Ramos (cell line): ENCODE results near the gene COL25A1.
"Not testable (repeated sequence)": the region's sequence is repeated elsewhere in the genome, so short reads cannot be mapped to it uniquely, and the experiment has no call there.

Experiments used
- in situ Hi-C: fragments of 300-500 bp; cut with MboI; formaldehyde crosslinking; loops from one replicate; pipeline ENCODE4 v1.14.3; 2022; ENCODE audit warnings: low sequenced_read_pairs; ENCODE audit not compliant: unreplicated experiment

COL25A1 gene

DNA sequence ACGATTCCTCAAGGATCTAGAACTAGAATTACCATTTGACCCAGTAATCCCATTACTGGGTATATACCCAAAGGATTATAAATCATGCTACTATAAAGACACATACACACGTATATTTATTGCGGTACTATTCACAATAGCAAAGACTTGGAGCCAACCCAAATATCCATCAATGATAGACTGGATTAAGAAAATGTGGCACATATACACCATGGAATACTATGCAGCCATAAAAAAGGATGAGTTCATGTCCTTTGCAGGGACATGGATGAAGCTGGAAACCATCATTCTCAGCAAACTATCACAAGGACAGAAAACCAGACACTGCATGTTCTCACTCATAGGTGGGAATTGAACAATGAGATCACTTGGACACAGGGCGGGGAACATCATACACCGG lies 368.5 kb downstream of the COL25A1 start:
- in situ Hi-C loops, result not testable (repeated sequence)

DNA sequence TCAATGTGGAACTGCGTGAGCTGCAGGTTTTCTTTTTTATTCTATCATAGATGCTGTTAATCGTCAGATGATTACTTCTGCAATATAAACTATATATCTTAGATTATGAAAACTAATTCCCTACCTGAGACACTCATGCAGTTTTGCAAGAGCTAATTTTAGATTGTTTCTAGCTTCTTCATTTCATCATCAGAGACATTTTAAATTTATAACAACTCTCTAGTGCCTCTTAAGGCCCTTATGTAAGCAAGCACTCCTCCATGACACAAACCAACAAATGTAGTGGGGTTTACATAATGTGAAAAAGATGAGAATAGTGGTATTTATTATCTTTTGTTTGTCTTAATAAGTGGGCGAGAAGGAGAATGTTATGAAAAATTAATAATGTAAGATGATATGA lies 369.4 kb downstream of the COL25A1 start:
- in situ Hi-C loops, result no loop called here

DNA sequence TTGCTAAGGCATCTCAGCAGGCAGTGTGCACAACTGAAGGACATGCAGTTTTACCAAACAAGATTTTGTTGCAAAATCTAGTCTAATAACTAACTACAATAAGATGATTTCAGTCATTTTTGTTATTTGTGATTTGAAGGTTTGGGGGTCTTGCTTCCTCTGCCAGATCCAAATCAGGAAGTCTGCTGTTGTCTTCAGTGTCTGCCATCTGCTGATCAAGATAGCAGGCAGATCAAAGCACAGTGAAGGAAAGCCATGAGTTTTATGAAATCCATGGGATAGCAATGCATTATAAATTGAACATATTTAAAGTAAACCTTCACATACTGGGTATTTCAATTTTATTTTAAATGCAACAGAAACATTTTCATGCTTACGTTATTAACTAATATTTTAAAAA lies 370.5 kb downstream of the COL25A1 start:
- in situ Hi-C loops, result no loop called here

DNA sequence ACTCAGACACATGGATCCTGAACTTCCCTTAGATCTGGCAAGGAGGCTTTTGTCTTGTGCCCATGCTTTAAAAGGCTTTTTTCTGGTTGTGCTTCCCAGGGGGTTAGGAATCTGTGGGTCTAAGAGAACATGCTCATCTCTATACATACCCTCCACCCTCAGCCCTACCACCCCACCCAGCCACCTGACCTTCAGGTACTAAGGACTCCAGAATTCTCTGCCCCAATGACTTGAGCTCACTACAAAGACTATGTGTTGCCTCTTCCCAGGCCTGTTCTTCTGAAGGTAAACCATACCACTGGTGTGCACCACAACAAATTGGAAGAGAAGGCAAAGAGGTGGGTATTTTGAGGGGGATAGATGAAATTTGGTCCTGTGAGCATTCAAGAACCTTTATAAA lies 372.3 kb downstream of the COL25A1 start:
- in situ Hi-C loops, result no loop called here

DNA sequence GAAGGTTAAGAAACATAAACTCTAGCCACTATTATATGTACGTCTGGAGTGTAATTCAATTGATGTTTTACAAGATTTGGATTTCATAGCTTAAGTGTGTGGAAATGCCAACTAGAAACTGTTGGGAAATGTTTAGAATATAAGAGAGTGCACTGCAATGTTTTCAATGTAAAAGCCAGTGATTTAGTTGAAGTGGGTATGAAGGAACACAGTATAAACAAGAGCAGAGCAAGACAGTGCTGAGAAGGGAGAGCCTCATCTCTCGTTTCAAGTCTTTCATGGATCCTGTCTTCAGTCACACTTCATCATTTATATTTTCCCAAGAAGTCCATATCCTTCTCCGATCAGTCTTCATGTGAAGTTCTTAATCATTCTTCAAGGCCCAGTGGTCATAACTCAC lies 375.7 kb downstream of the COL25A1 start:
- in situ Hi-C loops, result no loop called here

DNA sequence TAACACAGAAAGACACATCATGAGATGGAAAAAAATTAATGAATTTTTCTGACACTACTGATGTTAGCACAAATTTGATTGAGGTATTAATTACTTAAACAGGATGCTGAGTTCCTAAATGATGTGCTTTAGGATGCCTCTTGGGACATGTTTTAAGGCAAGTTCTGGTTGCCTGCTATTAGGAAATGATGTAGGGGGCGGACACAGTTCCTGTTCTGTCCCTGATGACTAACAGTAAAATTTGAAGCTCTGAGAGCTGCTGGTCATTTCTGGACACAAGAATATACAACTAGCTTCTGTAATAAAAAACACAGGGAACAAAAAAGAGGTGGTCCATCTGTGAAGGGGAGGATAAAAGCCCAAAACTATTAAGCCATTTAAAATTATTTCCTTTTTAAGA lies 376.4 kb downstream of the COL25A1 start:
- in situ Hi-C loops, result no loop called here

DNA sequence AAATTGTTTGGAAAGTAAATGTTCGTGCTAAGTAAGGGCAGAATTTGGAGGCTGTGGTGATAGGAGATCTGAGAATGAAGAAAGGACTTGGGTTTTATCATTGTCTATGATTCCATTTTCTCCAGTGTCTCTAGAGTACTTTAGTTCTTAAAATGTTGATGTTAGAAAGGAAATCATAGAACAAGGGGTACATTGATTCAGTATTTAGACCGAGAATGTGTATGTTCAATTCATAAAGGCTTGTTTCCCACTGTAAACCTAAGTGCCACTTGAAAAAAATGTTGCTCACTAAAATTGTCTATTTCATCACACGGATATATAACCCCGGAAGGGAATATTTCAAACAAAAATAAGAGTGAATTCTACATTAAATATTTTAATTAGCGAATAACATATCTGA lies 380.3 kb downstream of the COL25A1 start:
- in situ Hi-C loops, result no loop called here

DNA sequence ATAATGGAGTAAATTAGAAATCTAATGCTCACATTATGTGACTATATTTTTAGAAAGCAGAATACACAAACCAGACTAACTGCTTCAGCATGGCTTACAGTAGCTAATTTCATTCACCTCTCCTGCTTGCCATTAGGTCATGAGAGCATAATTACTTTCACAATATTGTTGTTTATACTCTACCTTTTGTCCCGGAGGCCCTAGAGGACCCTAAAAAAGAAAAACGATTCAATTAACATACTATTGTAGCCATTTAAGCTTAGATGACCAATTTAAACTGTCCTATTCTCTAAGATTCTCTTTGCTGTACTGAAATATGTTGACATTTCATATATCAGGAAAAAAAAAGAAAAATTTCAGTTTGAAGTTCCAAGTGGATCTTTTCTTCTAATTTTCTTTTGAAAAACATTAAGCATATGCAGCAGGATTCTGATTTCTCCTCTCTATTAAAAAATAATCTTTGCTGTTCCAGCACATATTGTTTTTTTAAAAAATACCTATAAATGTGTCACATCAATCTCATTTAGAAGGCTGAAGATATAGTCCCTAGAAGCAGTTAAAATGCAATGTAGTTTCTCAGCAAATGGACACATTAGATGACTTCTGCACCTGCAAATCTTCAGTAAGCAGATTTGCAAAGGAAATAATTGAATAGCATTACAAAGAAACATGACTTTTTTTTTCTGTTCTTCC lies 381.9 kb downstream of the COL25A1 start:
- in situ Hi-C loops, result no loop called here

DNA sequence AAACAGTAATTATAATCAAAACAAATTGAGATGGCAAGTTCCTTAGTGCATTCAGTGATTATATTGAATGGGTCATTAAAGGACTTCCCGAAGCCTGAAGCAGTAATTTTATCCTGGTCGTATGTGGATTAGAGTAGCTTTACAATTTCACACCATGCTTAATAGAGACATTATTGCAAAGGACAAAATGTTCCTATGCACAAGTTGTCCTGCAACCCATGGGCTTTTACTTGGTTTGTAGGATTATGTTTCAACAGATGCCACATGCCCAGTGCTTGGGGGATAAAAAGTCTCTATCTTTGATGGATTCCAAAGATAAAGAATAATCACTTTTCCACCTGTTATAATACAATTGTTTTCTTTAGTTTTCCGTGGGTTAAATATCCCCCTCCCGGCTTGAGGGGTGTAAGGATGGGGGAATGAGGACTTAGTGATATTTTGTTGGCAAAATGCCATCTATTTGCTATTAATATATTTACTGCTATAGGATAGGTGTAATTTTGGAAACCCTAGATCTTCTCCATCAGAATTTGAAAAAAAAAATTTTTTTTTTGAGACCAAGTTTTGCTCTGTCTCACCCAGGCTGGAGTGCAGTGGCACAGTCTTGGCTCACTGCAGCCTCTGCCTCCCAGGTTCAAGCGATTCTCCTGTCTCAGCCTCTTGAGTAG lies 383.1 kb downstream of the COL25A1 start:
- in situ Hi-C loops, result no loop called here

DNA sequence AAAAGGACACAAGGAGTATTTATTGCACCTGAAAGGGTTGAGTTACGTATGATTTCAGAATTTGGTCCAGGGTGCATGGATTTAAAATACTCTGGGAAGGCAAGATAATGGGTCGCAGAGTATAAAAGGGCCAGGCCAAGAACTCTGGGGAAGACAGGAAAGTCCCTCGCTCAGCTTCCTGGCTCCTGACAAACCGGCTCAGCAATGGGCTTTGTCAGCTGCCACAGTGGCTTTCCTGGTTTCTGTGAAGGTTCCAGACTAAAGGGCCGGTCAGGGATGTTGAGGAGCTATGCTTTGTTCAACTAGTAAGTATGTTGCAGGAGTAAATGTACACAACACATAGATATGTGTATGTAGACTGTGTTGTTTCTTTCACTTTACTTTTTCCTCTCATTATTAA lies 385.2 kb downstream of the COL25A1 start:
- in situ Hi-C loops, result no loop called here

DNA sequence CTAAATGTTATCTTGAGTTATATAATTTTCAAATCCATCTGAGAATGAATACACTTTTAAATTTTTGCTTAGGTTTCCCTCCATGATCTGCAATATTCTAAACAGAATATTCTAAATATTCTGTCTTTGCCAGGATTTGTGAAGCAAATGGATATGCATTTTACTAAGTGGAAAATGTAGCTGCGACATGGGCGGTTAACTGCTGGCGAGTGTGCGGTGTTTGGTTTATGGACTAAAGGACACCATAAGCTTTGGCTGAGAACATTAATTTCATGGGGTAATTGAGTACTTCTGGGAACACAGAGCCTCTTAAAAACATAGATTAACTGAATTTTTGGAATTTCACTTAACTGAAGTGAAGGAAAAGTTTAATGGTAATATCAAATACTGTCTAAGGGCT lies 385.8 kb downstream of the COL25A1 start:
- in situ Hi-C loops, result no loop called here

DNA sequence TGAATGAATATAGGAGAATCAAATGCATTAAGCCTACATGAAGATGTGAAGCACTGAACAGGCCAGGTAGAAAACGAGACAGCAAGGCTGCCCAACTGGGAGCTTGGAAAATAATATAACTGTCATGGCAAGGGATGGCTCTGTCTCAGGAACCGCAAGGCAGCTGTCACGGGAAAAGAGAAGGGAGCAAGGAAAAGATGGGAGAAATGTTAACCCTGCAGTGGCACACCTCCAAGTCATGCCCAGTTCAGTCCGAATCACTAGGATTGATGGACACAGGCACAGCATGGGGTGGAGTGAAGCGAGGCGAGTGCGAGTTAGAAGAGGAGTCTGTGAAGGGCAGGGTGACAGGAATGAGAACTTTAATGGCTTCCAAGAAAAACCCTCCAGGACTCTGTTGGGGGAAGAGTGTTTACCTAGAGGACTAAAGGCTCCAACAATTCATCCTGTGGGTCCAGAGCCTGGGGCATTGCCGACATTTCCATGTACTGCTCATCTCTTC lies 395.5 kb downstream of the COL25A1 start:
- in situ Hi-C loops, result no loop called here

DNA sequence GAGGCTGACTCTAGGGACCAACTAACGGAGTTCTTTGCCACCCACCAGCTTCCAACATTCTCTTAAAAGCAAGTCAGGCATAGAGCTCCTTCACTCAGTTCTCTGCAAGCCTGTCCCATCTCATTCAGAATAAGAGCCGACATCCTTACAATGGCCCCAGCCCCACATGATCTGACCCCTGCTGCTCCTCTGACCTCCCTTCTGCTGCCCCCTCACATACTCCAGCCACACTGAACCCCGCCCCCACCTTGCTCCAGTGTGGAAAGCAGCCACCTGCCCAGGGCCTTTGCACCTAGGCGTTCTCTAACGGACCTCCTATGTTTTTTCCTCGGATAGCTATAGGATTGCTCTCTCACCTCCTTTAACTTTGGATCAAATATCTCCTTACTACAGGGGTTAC lies 396.5 kb downstream of the COL25A1 start:
- in situ Hi-C loops, result no loop called here

DNA sequence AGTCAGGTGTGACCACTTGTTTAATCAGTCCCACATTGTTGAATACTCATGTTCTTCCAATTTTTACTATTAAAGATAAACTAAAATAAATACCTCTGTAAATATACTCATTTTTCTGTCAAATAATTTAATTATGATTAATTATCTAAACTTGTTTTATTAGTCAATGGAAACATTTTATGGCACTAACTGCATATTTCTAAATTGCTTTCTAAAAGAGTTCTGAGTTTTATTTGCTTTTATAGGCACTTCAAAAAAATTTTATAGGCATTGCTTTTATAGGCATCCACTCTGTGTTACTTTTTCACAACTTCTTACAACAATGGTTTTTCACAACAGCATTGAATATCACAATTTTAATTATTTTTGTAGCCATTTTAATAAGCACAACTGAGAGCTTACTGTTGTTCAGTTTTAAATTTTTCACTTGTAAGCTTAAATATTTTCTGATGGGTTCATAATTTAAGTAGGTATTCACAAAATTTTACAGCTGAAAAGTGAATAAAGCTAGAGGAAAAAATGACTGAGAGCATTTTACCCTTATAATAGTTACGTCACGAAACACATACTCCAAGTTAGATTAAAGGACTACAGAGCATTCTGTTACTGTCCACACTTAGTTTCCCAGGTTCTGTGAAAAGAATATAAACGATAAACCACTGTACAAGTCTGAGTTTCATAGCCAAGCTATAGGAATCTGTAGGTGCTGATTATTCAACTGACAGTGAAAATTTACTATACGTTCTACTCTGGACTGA lies 398.8 kb downstream of the COL25A1 start:
- in situ Hi-C loops, result no loop called here

DNA sequence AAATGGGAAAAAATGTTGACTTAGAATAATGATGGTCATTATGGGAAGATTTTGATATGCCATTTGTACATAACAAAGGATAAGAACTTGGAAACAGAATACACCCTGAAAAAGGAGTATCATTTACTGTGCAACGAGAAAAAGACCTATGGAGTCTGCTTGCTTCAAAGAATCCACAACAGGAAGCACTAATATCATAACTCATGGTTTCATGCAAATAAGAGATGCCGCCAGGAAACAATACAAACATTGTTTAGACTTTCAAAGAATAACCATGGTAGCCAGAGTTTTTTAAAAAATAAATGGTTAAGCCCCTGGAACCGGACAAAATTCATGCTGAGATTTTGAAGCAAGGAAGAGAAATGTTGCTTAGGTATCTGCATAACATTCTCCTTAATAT lies 399.7 kb downstream of the COL25A1 start:
- in situ Hi-C loops, result no loop called here

DNA sequence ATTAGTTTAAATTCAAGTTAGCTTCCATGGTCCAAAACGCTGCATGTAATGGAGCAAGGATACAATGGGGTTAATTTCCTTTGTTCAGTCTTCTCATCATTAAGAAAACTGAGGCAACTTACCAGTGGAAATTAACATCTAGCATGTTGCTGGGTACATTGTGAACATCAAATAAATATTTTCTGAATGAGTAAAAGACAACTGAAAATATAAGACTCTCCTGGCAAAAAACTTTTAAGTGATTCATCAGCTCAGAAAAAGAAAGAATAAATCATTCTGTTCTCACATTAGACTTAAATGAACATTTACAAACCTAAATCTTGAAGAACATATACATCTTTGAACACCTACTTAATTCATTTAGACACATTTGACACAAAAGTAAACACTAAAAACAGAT lies 401.2 kb downstream of the COL25A1 start:
- in situ Hi-C loops, result no loop called here

DNA sequence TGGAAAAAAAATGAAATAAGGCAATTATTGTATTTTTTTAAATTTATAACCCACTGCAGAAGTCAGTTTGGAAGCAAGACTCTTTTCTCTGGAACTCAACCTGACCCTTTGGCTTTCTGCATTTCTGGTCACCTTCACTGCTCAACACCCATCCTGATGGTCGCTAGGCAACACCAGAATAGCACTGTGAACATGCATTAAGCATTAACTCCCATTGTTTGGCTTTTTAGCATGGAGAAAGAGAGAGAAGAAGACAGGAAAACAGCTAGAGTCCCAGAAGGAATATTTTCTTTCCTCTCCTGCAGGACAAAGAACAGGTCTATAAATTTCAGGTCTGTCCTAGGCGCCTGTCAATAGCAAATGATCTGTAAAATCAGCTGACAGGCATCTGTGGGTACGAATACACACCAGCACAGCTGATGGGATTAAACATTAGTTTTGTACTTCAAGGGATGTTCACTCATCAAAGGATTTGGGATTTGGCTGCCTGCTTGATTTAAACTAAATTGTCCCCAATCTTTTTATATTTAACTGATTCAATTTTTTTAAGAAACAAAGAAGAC lies 402.4 kb downstream of the COL25A1 start:
- in situ Hi-C loops, result no loop called here

DNA sequence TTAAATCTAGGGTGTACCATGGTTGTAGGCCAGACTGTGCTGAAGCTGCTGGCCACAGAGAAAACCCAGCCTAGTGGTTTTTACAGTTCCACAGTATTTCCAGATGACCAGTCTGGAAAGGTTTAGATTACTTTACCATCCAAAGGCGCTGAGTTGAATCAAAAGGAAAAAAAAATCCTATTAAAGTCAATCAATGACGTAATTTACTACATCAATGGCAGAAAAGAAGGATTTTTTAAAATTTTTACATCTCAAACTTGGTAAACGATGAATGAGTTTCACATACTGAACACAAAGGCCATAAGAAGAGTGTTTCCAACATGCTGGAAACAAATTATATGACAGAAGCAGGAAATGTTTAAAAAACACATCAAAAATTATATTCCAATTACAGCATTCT lies 409.0 kb downstream of the COL25A1 start:
- in situ Hi-C loops, result no loop called here

DNA sequence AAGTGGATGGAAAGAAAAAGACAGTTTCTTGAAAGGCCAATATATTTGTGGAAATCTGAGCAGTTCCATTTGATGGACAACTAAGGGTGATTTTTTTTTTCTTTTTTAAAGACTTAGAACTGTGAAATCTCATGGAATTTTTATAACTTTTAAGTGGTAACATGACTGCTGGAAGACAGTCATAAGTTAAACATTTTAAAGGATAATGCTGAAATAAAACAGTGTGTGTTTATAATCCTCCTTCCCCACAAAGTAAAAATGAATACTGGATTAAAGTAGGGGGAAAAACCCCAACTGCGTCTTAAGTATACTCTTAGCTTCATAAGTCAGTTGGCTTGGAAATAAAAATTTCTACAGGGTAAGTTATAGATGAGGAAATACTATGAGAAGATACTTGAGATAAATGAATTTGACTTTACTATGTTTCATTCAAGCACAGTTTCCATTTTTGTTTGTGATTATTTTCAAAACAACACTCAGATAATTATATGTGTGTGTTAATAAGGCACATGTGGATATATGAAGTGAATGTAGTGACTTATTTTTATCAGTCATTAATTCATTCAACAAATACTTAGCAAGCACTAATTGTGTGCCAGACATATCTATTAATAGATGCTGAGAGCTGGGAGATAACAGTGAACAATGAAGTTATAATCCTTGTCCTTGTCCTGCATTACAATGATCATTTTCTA lies 410.4 kb downstream of the COL25A1 start:
- in situ Hi-C loops, result no loop called here

DNA sequence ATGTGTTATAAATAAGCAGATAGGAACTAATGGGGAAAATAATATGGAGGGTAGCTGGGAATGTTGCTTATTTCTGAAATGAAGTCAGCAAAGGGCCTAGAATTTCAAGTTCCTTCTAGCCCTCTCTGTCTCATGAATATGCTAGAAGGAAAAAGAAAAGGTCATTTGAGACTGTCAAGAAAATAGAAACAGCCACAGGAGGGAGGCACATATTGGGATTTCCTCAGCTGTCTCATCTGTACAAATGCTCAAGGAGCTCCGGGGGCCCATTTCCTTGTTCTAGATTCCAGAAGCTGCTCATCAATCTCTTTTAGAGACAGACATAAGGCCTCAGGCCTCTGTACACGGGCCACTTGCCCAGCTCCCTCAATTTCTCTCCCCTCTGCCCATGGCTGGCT lies 412.0 kb downstream of the COL25A1 start:
- in situ Hi-C loops, result no loop called here
